ENCODE data around the gene MAP4K2.

- TF ChIP-seq CTCF (IDR thresholded peaks at IDR 0.05 in 4 of 5, conservative IDR thresholded peaks at IDR 0.05 in 1 of 5) (no peak), POLR2A (IDR thresholded peaks at IDR 0.05) (no peak)
Measured at GRCh38 chr11:64826578-64827450, 23.8 kb upstream of the MAP4K2 start.
